Cardiac muscle cell (in vitro differentiated cells and primary cell): ENCODE measurements around the gene CCDC188. TPM values are rescaled to one million over a fixed set of nuclear protein-coding genes. Genes with fewer than 3 reads are reported as not detected.

Experiments used
- DNase-seq, 2 donors: peaks; one replicate each; pipeline versions ENCODE4 v3.0.0 to v3.0.0-alpha.2; 2010 to 2017; ENCODE audit warnings: low read depth in 1 of 2, low spot score in 1 of 2
- H3K27ac ChIP-seq: fragments of 200-600 bp; sonication (generic); 2 replicates; pipeline ENCODE4 v1.5.1; 2016
- H3K27me3 ChIP-seq: fragments of 200-600 bp; sonication (generic); 2 replicates; pipeline ENCODE4 v1.6.0; 2016; ENCODE audit warnings: control low read depth
- H3K36me3 ChIP-seq: fragments of 200-600 bp; sonication (generic); 2 replicates; pipeline ENCODE4 v1.5.1; 2016; ENCODE audit warnings: control low read depth
- H3K4me1 ChIP-seq: fragments of 200-600 bp; sonication (generic); 2 replicates; pipeline ENCODE4 v1.8.1; 2017; ENCODE audit warnings: low read depth, mild to moderate bottlenecking, mixed run types
- H3K4me3 ChIP-seq: fragments of 200-600 bp; sonication (generic); 2 replicates; pipeline ENCODE4 v1.5.1; 2016; ENCODE audit warnings: mild to moderate bottlenecking
- H3K9me3 ChIP-seq: fragments of 200-600 bp; sonication (generic); 2 replicates; pipeline ENCODE4 v1.5.1; 2017; ENCODE audit warnings: low read depth, mild to moderate bottlenecking, control low read depth
- polyA plus RNA-seq: library from polyadenylated mRNA; unstranded; fragments of >200 nt; fragmentation: Nextera tagmentation; extraction: Ambion mirVana; gene quantifications from 2 replicates; pipeline ENCODE4 v1.2.1, GENCODE V29; 2016
- total RNA-seq: library from RNA; depleted of rRNA; stranded (reverse); fragments of >200 nt; gene quantifications from 2 replicates; pipeline ENCODE4 v1.2.3, GENCODE V29; 2016
- TF ChIP-seq, protein P1 (sequence below): IDR thresholded peaks from 2 replicates; pipeline ENCODE4 v1.5.1; 2012; ENCODE audit warnings: low read depth, mild to moderate bottlenecking, low read length

CCDC188 gene
- total and polyA plus RNA-seq, 2 experiments from 2014 or later, result not detected

DNA sequence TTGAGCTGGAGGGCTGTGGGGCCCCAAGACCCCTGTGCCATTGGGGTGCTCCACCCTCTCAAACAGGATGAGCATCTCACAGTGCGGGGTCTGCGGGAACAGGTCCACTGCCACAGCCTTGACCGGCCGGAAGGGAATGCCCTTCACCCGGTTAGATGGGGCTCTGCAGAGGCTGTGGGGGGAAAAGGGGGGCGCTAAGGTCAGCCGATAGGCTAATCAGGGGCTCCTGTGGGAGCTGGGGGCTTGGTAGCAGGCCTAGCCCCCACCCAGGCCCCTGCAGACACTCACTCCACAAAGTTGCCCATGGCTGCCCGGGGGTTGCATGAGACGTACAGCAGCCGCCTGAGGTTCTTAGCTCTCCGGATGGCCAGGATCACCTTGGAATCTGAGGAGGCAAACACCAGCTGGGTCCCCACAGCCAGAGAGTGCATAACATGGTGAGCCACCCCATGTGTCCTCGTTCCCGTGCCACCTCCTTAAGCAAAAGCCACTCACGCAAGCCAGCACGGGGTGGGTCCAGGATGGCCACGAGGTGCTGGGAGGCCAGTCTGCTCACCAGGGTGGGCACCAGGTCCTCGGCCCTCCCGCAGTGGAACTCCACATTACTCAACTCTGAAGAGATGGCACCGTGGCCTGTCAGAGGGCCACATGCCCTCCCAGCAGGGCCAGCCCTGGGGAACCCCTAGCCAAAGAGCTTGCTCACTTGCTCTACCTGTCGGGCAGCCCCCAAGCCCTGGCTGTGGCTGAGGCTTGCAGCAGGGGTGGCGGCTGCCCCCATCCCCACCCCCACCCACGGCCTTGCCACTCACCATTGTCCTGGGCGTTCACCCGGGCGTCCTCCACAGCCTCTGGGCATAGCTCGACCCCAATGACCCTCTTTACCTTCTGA lies 38.0 kb downstream of the CCDC188 start:
- Histone ChIP-seq H3K27me3 (no peaks in the 10 kb centered on the region), H3K4me1 (peaks cover 4% of the 10 kb centered on the region), H3K4me3 (no peak overlapping the region), H3K36me3 (peaks cover 14% of the 10 kb centered on the region), H3K27ac (peak overlapping the region; percentile 78), H3K9me3 (no peaks in the 10 kb centered on the region)
- no peak for DNase-seq
- TF ChIP-seq, protein P1, sequence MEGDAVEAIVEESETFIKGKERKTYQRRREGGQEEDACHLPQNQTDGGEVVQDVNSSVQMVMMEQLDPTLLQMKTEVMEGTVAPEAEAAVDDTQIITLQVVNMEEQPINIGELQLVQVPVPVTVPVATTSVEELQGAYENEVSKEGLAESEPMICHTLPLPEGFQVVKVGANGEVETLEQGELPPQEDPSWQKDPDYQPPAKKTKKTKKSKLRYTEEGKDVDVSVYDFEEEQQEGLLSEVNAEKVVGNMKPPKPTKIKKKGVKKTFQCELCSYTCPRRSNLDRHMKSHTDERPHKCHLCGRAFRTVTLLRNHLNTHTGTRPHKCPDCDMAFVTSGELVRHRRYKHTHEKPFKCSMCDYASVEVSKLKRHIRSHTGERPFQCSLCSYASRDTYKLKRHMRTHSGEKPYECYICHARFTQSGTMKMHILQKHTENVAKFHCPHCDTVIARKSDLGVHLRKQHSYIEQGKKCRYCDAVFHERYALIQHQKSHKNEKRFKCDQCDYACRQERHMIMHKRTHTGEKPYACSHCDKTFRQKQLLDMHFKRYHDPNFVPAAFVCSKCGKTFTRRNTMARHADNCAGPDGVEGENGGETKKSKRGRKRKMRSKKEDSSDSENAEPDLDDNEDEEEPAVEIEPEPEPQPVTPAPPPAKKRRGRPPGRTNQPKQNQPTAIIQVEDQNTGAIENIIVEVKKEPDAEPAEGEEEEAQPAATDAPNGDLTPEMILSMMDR, result no peak

DNA sequence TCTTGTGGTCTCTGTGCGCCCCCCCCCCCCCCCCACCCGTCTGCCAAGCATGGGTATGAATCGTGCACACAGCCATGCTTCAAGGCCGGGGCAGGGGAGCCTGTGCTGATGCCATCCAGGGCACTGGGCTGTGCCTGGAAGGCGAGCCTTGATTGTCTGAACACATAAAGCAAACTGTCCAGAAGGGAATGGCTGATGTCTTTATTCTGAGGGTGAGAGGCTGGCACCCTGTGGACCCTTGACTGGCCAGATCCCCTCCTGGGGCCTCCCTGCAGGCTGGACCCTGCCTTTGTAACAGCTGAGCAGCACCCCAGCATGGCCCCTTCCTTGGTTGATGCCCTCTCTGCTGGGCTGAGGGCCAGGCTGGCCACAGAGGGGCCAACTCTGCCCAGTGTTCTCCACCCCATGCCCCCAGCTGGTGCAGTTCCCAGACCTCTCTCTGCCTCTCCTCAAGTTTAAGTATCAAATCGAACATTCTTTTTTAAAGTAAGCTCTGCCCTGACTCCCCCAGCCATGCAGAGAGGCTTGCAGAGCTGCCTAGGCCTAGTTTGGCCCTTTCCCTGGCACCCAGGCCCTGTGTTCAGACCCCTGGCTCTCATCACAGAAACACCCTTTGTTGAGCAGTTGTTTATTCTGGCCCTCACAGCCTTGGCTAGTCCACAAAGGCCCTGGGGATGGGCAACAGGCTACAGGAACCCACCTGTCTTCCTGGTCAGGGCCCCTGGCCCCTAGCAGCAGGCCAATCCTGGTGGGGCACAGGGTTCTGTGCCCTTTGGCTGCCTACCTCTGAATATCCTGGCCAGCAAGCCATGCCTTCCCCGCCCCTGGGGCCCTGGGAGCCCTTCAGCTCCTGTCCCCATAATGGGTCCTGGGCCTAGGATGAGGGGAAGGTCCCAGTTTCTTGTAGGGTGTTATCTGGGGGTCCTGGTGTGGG lies 38.9 kb downstream of the CCDC188 start:
- Histone ChIP-seq H3K4me1 (peaks cover 4% of the 10 kb centered on the region), H3K9me3 (no peaks in the 10 kb centered on the region), H3K27ac (peak overlapping the region; percentile 78), H3K4me3 (no peak overlapping the region), H3K27me3 (no peaks in the 10 kb centered on the region), H3K36me3 (peaks cover 23% of the 10 kb centered on the region)
- TF ChIP-seq, protein P1, result no peak
- DNase-seq, result no peak

DNA sequence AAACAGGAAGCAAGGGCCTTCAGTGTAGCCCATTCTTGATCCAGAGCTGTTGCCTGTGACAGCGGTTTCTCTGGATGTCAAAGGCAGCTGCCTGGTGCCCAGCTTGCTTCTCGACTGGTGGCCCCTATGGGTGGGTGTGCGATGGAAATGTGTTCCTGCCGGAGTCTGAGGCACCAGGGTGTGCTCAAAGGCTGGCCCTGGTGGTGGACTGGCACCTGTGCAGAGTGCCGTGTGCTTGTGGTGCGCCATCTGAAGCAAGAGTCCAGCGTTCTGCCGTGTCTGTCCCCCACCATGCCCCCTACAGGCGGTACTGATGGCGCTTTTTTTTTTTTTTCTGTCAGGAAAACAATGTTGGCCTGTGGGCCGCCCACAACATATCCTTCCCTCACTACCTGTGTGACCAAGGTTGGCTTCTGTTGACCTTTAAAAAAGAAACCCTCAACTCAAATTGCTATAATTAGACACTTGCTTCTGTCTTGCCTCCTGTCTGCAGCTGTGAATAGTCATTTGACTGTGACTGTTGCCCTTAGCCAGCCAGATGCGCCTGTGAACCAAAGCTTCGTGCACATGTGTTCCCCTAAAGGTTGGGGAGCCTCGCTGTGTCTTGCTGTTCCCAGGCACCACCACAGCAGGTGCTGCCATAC lies 39.7 kb downstream of the CCDC188 start:
- DNase-seq, result peak; percentile 21 to 37
- Histone ChIP-seq H3K4me3 (no peak overlapping the region), H3K36me3 (peaks cover 31% of the 10 kb centered on the region), H3K27me3 (no peaks in the 10 kb centered on the region), H3K9me3 (no peaks in the 10 kb centered on the region), H3K27ac (peak overlapping the region; percentile 78), H3K4me1 (peaks cover 2% of the 10 kb centered on the region)
- TF ChIP-seq, protein P1, result peak; percentile 38

DNA sequence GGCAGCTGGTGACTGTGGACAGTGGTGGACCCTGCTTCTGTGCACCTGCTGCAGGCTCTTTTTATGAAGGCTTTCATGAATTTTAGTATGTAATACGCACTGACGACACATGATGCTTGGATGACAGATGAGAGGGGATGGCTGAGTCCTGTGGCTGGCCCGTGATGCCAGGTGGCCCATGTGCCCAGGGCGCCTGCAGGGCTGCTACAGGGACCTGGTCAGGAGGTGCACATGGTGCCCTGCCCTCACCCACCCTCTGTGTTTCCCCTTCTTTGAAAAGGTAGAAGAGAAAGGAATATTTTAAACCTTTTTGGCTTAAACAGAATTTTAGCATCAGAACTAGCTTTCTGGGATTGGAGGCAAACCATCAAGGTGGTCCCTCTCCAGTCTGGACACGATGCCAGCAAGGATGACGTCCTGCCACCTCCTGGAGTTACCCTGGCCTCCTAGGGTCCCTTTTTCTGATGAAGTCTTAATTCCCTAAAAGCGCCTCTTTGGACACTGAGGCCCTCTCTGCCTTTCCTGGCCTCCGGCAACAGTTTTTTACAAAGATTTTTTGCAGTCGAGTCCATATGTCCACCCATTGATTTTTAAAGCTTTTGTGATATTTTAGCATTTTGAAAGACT lies 40.4 kb downstream of the CCDC188 start:
- no peak for DNase-seq
- H3K36me3 ChIP-seq, result peaks cover 36% of the 10 kb centered on the region
- H3K27ac ChIP-seq, result peak overlapping the region; percentile 78
- H3K4me1 ChIP-seq, result no peaks in the 10 kb centered on the region
- H3K27me3 ChIP-seq, result no peaks in the 10 kb centered on the region
- H3K4me3 ChIP-seq, result no peak overlapping the region
- no peaks in the 10 kb centered on the region for H3K9me3 ChIP-seq
- TF ChIP-seq, protein P1, result no peak
